Astrocyte of the hippocampus (primary cell): ENCODE measurements around the gene CREBL2.
"Not testable (repeated sequence)": the region's sequence is repeated elsewhere in the genome, so short reads cannot be mapped to it uniquely, and the experiment has no call there.

Source experiments
- DNase-seq: peaks from one replicate; pipeline ENCODE4 v3.0.0; 2011; ENCODE audit warnings: low read depth, low spot score

The CREBL2 gene

GRCh38 chr12:12636641-12637040 lies 25.0 kb downstream of the CREBL2 start:
- DNase-seq = no peak

- not testable (repeated sequence) for DNase-seq
Observed at GRCh38 chr12:12639995-12640394, 28.3 kb downstream of the CREBL2 start.

- DNase-seq = no peak
Observed at GRCh38 chr12:12641650-12642049, 30.0 kb downstream of the CREBL2 start.

- DNase-seq = no peak
Observed at GRCh38 chr12:12642916-12643315, 31.2 kb downstream of the CREBL2 start.

GRCh38 chr12:12645485-12645884 lies 33.8 kb downstream of the CREBL2 start:
- no peak for DNase-seq

GRCh38 chr12:12645968-12646367 lies 34.3 kb downstream of the CREBL2 start:
- not testable (repeated sequence) for DNase-seq

GRCh38 chr12:12646483-12647072 lies 34.9 kb downstream of the CREBL2 start:
- no peak for DNase-seq

- DNase-seq = no peak
Observed at GRCh38 chr12:12648284-12648683, 36.6 kb downstream of the CREBL2 start.

- no peak for DNase-seq
Observed at GRCh38 chr12:12648951-12649650, 37.4 kb downstream of the CREBL2 start.

- no peak for DNase-seq
Observed at GRCh38 chr12:12651752-12652151, 40.1 kb downstream of the CREBL2 start.

GRCh38 chr12:12652704-12653103 lies 41.0 kb downstream of the CREBL2 start:
- not testable (repeated sequence) for DNase-seq

GRCh38 chr12:12653922-12654321 lies 42.2 kb downstream of the CREBL2 start:
- DNase-seq = no peak

GRCh38 chr12:12654691-12655460 lies 43.2 kb downstream of the CREBL2 start:
- peak; percentile 18 for DNase-seq

GRCh38 chr12:12660201-12660600 lies 48.5 kb downstream of the CREBL2 start:
- DNase-seq = no peak

- DNase-seq = peak; percentile 86
Observed at GRCh38 chr12:12661086-12661856, 49.6 kb downstream of the CREBL2 start.

- DNase-seq = no peak
Observed at GRCh38 chr12:12663644-12664294, 52.1 kb downstream of the CREBL2 start.

GRCh38 chr12:12665194-12665593 lies 53.5 kb downstream of the CREBL2 start:
- DNase-seq = no peak

- DNase-seq = no peak
Observed at GRCh38 chr12:12668005-12668404, 56.3 kb downstream of the CREBL2 start.

- DNase-seq = no peak
Observed at GRCh38 chr12:12669020-12669419, 57.3 kb downstream of the CREBL2 start.

- peak; percentile 55 for DNase-seq
Observed at GRCh38 chr12:12671850-12672660, 60.4 kb downstream of the CREBL2 start.

GRCh38 chr12:12673296-12673695 lies 61.6 kb downstream of the CREBL2 start:
- DNase-seq = no peak
